HL-60 (cell line): Measurements from ENCODE around the gene APOC4.

ENCODE experiments used
- GABPA ChIP-seq: IDR thresholded peaks from 2 replicates; pipeline ENCODE4 v1.6.1; 2012; ENCODE audit warnings: low read depth
- POLR2AphosphoS5 ChIP-seq: IDR thresholded peaks from 2 replicates; pipeline ENCODE4 v1.6.1; 2012; ENCODE audit warnings: low read depth
- SPI1 ChIP-seq: IDR thresholded peaks from 2 replicates; pipeline ENCODE4 v1.6.1; 2012; ENCODE audit warnings: low read depth, mild to moderate bottlenecking, borderline replicate concordance
- TF ChIP-seq, protein P1 (sequence below): IDR thresholded peaks from one replicate; pipeline ENCODE4 v1.5.1; 2011; ENCODE audit warnings: low read length, control low read depth, inconsistent platforms; ENCODE audit not compliant: insufficient read depth
- TF ChIP-seq, protein P2 (sequence below): IDR thresholded peaks from 2 replicates; pipeline ENCODE4 v1.6.1; 2012; ENCODE audit warnings: low read depth; ENCODE audit not compliant: insufficient replicate concordance

DNA sequence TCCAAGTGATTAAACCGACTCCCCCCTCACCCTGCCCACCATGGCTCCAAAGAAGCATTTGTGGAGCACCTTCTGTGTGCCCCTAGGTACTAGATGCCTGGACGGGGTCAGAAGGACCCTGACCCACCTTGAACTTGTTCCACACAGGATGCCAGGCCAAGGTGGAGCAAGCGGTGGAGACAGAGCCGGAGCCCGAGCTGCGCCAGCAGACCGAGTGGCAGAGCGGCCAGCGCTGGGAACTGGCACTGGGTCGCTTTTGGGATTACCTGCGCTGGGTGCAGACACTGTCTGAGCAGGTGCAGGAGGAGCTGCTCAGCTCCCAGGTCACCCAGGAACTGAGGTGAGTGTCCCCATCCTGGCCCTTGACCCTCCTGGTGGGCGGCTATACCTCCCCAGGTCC lies 34.4 kb upstream of the APOC4 start:
- TF ChIP-seq GABPA (no peak), POLR2AphosphoS5 (no peak), SPI1 (no peak)
- TF ChIP-seq, protein P1, sequence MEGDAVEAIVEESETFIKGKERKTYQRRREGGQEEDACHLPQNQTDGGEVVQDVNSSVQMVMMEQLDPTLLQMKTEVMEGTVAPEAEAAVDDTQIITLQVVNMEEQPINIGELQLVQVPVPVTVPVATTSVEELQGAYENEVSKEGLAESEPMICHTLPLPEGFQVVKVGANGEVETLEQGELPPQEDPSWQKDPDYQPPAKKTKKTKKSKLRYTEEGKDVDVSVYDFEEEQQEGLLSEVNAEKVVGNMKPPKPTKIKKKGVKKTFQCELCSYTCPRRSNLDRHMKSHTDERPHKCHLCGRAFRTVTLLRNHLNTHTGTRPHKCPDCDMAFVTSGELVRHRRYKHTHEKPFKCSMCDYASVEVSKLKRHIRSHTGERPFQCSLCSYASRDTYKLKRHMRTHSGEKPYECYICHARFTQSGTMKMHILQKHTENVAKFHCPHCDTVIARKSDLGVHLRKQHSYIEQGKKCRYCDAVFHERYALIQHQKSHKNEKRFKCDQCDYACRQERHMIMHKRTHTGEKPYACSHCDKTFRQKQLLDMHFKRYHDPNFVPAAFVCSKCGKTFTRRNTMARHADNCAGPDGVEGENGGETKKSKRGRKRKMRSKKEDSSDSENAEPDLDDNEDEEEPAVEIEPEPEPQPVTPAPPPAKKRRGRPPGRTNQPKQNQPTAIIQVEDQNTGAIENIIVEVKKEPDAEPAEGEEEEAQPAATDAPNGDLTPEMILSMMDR = no peak
- TF ChIP-seq, protein P2, sequence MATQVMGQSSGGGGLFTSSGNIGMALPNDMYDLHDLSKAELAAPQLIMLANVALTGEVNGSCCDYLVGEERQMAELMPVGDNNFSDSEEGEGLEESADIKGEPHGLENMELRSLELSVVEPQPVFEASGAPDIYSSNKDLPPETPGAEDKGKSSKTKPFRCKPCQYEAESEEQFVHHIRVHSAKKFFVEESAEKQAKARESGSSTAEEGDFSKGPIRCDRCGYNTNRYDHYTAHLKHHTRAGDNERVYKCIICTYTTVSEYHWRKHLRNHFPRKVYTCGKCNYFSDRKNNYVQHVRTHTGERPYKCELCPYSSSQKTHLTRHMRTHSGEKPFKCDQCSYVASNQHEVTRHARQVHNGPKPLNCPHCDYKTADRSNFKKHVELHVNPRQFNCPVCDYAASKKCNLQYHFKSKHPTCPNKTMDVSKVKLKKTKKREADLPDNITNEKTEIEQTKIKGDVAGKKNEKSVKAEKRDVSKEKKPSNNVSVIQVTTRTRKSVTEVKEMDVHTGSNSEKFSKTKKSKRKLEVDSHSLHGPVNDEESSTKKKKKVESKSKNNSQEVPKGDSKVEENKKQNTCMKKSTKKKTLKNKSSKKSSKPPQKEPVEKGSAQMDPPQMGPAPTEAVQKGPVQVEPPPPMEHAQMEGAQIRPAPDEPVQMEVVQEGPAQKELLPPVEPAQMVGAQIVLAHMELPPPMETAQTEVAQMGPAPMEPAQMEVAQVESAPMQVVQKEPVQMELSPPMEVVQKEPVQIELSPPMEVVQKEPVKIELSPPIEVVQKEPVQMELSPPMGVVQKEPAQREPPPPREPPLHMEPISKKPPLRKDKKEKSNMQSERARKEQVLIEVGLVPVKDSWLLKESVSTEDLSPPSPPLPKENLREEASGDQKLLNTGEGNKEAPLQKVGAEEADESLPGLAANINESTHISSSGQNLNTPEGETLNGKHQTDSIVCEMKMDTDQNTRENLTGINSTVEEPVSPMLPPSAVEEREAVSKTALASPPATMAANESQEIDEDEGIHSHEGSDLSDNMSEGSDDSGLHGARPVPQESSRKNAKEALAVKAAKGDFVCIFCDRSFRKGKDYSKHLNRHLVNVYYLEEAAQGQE = no peak
